ENCODE data around the gene SOX13.

Gene SOX13

DNA sequence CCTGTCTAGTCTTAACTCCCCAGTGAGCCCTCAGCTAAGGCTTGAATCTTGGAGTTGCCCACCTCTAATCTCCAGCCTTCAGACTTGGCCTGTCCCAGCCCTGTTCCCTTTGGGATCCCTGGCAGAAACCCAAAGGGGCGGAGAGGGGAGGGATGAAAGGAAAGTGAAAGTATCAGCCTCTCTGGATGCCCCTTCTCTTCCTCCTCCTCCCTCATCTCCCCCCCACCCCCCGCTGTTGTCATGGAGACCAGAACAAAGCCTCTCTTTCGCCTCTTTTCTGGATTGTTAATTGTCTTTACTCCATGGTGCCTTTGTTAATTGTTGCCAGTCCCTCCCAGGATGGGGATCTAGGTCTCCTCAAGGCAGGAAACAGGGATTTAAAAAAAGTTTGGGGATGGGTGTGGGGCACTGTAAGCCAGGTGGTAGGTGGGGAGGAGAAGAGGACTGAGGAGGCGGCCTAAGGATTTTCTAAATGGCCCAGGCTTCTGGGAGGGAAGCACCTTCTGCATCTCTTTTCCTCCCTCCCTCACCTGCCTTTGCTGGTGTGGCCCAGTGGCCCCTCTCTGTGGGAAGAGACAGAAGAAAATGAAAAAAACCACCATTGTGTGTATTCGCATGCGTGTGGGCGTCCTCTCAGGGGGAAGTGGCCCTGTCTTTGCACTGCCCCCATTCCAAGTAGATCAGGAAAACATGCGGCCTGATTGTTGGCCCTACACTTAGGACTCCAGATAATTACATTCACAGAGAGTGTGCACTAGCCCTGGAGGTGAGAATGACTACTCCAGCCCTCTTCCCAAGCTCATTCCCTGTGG, 7.5 kb upstream of the SOX13 start:
- no peaks in the 10 kb centered on the region for H3K4me1 ChIP-seq (ENCODE audit: control insufficient read depth in 1 of 2, insufficient read depth in 1 of 2, low read depth in 1 of 2, low read length in 1 of 2)
- no peak overlapping the region for H3K4me3 ChIP-seq (ENCODE audit: low read depth in 1 of 2, low read length in 1 of 2)
- no peak for TF ChIP-seq CTCF (IDR thresholded peaks at IDR 0.05)
- no peak overlapping the region for H3K27ac ChIP-seq
- no peaks in the 10 kb centered on the region for H3K9me3 ChIP-seq
- H3K36me3 ChIP-seq = no peaks in the 10 kb centered on the region
- peaks cover 33% of the 10 kb centered on the region for H3K27me3 ChIP-seq

- no peaks in the 10 kb centered on the region for H3K4me1 ChIP-seq (ENCODE audit: control insufficient read depth in 1 of 2, insufficient read depth in 1 of 2, low read depth in 1 of 2, low read length in 1 of 2)
- H3K9me3 ChIP-seq = no peaks in the 10 kb centered on the region
- no peak overlapping the region for H3K27ac ChIP-seq
- no peak for TF ChIP-seq CTCF (IDR thresholded peaks at IDR 0.05)
- no peak overlapping the region for H3K4me3 ChIP-seq (ENCODE audit: low read depth in 1 of 2, low read length in 1 of 2)
- H3K36me3 ChIP-seq = no peaks in the 10 kb centered on the region
- H3K27me3 ChIP-seq = peaks cover 38% of the 10 kb centered on the region
Measured at GRCh38 chr1:204065986-204066300, 7.0 kb upstream of the SOX13 start.

GRCh38 chr1:204067935-204068334, 5.0 kb upstream of the SOX13 start:
- Histone ChIP-seq H3K4me3 (ENCODE audit: low read depth in 1 of 2, low read length in 1 of 2) (no peak overlapping the region), H3K9me3 (no peaks in the 10 kb centered on the region), H3K4me1 (ENCODE audit: control insufficient read depth in 1 of 2, insufficient read depth in 1 of 2, low read depth in 1 of 2, low read length in 1 of 2) (peaks cover 0 to 4% of the 10 kb centered on the region in 2 experiments), H3K27ac (no peak overlapping the region), H3K27me3 (peaks cover 55% of the 10 kb centered on the region), H3K36me3 (no peaks in the 10 kb centered on the region)
- no peak for TF ChIP-seq CTCF (IDR thresholded peaks at IDR 0.05)

GRCh38 chr1:204069887-204070286, 3.0 kb upstream of the SOX13 start:
- H3K27me3 ChIP-seq = peaks cover 72% of the 10 kb centered on the region
- no peaks in the 10 kb centered on the region for H3K36me3 ChIP-seq
- no peaks in the 10 kb centered on the region for H3K9me3 ChIP-seq
- TF ChIP-seq CTCF (IDR thresholded peaks at IDR 0.05) = no peak
- H3K4me3 ChIP-seq (ENCODE audit: low read depth in 1 of 2, low read length in 1 of 2) = no peak overlapping the region
- H3K4me1 ChIP-seq (ENCODE audit: control insufficient read depth in 1 of 2, insufficient read depth in 1 of 2, low read depth in 1 of 2, low read length in 1 of 2) = peaks cover 11 to 24% of the 10 kb centered on the region in 2 experiments
- no peak overlapping the region for H3K27ac ChIP-seq

DNA sequence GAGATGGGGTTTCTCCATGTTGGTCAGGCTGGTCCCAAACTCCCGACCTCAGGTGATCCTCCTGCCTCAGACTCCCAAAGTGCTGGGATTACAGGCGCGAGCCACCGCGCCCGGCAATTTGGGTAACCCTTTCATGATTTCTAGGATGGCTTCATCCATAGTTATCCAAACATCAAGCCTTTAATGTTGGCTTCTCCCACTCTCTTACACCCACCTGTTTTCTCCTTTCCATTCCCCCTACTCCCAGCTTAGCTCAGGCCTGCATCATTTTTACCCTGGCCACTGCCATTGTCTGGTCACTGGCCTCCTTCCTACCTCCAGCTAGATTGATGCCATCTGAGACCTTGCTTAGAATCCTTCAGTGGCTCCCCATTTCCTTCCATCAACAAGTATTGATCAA, 2.0 kb upstream of the SOX13 start:
- H3K4me1 ChIP-seq (ENCODE audit: control insufficient read depth in 1 of 2, insufficient read depth in 1 of 2, low read depth in 1 of 2, low read length in 1 of 2) = peaks cover 11 to 28% of the 10 kb centered on the region in 2 experiments
- no peak overlapping the region for H3K4me3 ChIP-seq (ENCODE audit: low read depth in 1 of 2, low read length in 1 of 2)
- no peak overlapping the region for H3K27ac ChIP-seq
- H3K27me3 ChIP-seq = peaks cover 78% of the 10 kb centered on the region
- no peaks in the 10 kb centered on the region for H3K9me3 ChIP-seq
- TF ChIP-seq CTCF (IDR thresholded peaks at IDR 0.05) = no peak
- no peaks in the 10 kb centered on the region for H3K36me3 ChIP-seq

All from neutrophil (primary cell).